ENCODE measurements around the gene IFNA5.

The IFNA5 gene

GRCh38 chr9:21305213-21305612 is at the start of gene IFNA5:
IFNA5 (minus strand) TSS chr9:21305313; CDS start chr9:21305256, 57 bp downstream.
- no peak for DNase-seq

DNA sequence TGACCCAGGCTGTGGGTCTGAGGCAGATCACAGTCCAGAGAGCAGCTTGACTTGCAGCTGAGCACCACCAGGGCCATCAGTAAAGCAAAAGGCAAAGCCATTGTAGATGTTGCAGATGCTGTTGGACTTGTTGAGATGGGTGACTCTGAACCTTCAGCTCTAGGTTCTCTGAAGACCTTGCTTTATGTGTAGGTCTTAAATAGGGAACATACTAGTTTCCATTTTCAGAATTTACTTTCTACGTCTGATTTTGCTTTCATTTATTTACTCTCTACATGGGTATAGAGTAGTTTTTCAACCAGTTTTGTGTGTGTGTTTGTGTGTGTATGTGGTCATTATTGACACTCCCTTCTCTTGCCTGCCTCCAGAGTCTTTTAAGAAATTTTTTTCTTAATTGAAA is 45.7 kb upstream of the IFNA5 start, which contains the start of gene IFNA6:
TSS of gene IFNA6 (minus strand) at position 101 of the 400 bp plus-strand sequence. CDS start at position 101, 0 bp downstream.
- DNase-seq = no peak

DNA sequence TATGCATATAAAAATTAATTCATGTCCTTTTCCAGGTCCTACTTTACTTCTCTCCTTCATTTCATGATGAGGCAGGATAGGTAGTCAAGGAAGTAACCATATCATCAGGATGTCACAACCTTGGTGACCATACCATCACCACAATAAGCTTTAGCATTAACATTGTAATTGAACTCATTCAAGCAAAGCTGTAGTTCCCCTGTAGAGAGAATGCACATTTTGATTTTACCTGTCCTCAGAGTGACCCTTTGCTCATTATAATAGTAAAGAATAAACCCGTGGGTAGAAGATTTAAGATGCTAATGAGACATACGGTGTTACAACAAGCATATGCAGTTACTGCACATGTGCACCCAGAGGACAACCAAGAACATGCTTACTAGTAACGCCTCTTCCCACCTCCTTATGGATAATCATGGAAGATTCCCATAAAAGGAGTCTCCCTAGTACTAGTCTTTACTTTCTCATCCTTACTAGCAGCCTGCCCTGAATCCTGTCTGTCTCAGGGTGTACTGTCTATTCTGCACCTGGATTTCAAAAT is 43.4 kb upstream of the IFNA5 start:
- no peak for DNase-seq

DNA sequence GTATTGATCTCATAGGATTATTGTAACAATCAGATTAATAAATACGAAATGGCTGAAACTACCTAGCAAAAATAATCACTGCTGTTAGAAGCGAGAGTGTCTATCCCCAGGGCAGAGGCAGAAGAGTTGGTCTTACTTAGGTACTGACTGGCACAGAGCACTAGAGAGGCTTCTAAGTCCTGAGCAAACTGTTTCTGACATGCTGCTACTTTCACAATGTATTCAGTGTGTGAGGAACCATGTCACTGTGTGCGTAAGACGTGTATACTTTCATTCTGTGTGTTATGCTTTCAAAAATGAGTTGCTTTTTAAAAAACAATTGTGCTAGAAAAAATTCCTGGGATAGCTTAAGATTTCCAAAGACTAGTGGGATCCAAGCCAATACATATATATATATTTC is 35.6 kb upstream of the IFNA5 start:
- DNase-seq = no peak

- no peak for DNase-seq
Measured at GRCh38 chr9:21336457-21336856, 31.3 kb upstream of the IFNA5 start.

GRCh38 chr9:21334701-21335632 is 29.9 kb upstream of the IFNA5 start, which contains the start of gene KLHL9:
KLHL9 (minus strand) TSS chr9:21335404; CDS start chr9:21334859, 545 bp downstream.
- DNase-seq = peak in 55 of 56 donors; percentile 56 to 96 (median 90)

DNA sequence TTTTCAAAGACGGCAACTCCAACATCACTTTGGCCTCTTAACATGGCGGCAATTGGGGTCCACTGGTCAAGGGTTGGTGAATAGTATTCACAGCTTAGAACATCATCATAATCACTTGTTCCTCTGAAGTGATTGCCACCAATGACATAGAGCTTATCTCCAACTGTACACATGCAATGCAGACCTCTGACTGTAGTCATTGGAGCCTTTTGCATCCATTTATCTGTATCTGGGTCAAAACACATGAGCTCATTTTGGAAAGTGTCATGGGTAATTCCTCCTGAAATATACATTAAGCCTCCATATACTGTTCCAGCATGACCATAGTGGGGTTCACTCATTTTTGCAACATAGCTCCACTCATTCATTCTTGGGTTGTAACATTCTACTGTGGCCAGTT is 28.1 kb upstream of the IFNA5 start:
- DNase-seq = no peak

- no peak for DNase-seq
Measured at GRCh38 chr9:21331676-21332402, 26.7 kb upstream of the IFNA5 start.

DNA sequence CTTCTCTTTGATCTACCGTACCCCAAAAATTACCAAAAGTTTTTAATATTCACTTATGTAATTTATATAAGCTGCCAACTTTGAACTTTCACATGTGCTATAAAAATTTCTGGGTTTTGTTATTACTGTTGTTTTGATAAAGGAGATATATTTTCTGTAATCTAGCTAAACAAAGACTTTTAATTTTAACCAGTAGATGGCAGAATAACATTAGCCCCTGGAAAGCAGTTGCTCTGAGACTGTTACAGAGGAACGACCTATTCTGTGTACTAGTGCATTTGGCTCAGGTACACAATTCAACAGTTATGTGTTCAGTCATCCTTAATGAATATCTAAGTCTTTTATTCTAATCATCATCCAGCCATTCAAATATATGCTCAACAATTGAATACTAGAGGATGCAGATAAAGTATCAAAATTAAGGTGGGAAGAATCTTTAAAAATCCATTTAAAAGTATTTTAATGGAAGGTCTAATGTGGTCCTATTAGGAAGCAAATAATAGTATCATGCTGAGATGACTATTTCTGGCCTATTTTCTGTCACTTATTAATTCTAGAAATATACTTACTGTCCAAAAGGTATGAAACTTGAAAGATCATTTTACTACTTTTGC is 21.5 kb upstream of the IFNA5 start:
- DNase-seq = no peak

- no peak for DNase-seq
Measured at GRCh38 chr9:21324047-21324446, 18.9 kb upstream of the IFNA5 start.

- no peak for DNase-seq
Measured at GRCh38 chr9:21322911-21323461, 17.9 kb upstream of the IFNA5 start.

DNA sequence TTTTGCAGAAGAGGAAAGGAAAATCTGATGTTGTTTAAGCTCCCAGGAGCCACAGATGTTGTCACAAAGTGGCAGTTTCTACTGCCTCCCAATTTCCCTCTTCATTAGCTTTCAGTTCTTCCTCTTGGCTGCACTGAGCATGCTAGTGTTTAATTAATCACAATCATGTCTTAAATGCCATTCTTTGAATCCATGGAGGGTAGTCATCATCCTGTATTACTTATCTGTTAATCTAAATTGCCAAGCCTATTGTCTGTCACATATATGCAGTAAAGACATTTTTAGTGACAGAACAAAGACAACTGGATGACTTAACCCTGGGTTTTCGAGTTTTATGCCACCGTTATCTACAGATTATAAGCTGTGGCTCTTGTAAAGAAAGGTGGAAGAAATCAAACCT is 15.4 kb upstream of the IFNA5 start:
- no peak for DNase-seq

DNA sequence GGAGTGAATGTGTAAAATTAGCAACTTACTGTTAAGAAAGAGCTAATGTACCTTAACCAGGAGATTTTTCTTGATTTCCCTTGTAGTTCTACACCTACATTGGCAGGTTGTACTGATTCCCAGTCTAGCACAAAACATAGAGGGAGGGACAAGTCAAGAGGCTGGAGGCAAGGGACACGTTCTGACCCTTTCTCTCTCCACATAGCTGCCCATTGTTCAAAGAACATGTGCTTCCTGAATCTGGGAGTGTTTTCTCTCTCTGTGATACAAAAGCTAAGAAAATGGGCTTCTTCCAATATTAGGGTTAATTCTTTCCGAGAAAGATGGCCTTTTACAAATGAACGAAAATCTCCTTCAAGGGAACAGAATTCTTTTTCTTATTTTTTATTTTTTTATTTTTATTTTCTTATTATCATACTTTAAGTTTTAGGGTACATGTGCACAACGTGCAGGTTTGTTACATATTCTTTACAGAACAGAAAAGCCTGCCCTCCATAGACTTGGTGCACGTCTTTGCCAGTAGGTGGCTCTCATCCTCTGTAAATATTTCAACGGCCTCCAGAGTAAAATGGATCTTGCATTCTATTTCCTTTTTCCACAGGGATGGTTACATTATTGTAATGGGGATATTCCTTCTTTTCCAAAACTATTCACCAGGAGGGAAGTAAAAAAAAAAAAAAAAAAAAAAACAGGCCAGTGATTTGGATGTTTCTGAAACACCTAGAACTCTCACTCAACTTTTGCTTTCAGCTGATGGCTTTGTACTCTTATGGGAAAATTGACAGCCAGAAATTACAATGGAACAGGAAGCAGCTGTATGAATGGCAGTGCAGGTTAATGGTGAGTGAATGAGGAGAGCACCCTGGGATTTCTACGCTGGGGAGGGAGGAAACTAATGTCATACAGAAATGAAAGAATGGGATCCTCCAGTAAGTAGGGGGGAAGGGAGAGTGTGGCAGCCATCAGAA is 13.1 kb upstream of the IFNA5 start:
- peak in 18 of 56 donors; percentile 3 to 66 (median 20) for DNase-seq

- DNase-seq = no peak
Measured at GRCh38 chr9:21316860-21317259, 11.7 kb upstream of the IFNA5 start.

DNA sequence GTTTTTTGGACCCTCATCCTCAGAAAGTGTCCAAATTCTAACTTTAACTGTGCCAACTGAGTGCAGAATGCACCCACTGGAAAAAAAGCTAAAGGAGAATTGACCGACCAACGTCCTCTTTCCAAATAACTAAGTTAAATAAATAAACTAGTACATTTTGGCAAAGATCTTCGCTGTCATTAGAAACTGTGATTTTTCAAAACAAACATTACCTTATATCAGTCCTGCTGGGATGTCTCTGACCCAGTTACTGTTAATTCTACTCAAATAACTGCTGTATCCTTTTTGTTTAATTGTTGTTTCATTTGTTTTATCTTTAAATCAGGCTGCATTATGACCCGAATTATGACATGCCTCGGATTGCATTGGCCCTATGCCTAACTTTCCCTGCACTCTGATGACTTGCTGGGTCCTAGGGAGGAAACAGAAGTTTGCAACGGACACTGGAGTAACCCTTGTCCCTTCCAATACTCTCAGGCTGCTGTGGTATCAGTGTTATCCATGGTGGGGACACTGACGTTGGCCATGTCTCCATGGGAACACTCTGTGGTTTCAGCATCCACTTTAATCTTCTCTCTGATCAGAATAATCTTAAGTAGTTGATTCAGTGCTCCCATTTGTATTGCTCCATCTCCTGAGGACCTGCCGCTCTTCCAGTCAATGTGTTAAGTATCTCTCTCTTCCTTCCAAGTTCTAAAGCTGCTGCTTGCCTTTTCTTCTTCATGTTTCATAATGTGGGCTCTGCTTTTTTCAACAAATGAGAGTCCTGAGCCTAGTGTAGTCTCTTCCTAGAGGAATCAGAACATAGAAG is 11.1 kb upstream of the IFNA5 start:
- DNase-seq = no peak

- DNase-seq = no peak
Measured at GRCh38 chr9:21314152-21314551, 9.0 kb upstream of the IFNA5 start.

- no peak for DNase-seq
Measured at GRCh38 chr9:21311889-21312288, 6.8 kb upstream of the IFNA5 start.

DNA sequence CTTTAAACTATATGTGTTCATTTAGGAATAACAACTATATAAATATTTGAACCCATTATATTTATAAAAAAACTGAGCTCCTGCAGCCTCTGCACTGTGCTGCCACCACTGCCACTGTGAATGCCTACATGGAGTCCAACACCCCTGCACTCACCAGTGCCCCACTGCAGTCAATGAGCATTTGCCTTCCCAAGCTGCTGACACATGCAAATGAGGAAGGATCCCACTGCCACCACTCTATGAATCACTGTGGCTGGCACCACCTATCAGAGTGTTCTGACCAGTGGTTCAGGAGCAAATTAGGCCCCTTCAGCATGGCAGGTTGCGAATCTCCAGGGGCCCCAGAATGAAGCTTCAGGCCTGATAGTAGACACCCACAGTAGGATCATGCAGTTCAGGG is 9.1 kb downstream of the IFNA5 start:
- no peak for DNase-seq

DNA sequence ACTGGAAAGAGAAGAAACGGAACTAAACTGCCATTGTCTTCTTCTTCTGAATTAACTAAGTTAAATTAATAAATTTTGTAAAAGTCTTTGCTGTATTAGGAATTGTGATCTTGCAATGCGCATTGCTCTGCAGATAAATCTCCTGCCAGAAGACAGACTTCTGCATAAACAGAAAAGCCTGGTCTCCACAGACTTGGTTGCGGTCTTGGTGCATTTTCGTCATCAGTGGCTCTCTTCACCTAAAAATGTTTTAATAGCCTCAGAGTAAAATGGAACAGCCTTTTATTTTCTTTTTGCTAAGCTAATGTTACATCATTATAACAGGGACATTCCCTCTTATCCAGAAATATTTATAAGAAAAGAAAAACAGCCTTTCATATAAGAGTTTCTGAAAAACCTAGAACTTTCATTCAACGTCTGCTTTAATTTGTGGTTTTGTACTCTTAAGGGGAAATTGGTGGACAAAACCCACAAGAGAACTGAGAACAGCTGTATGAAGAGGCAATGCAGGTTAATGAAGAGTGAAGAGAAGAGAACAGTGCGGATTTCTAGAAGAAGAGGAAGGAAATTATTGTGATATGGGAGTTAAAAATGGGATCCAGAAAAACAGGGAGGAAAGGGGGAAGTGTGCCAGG is 10.1 kb downstream of the IFNA5 start:
- no peak for DNase-seq

Data from nucleus accumbens (tissue), 56 donors.